Thyroid gland (tissue), 4 donors: ENCODE results near the gene RXFP1.

Experiments
- CTCF ChIP-seq, 6 experiments: fragments of 200-600 bp in 3 of 6; fragments of 450-650 bp in 3 of 6; sonication (generic) in 3 of 6; IDR thresholded peaks; one replicate each; pipeline ENCODE4 v1.5.1; 2016 to 2019; ENCODE audit warnings: antibody characterized with exemption in 6 of 6, mild to moderate bottlenecking in 2 of 6, inconsistent platforms in 1 of 6, moderate library complexity in 1 of 6
- POLR2A ChIP-seq, 2 donors: fragments of 450-650 bp; IDR thresholded peaks; one replicate each; pipeline ENCODE4 v1.6.1; 2017; ENCODE audit warnings: antibody characterized with exemption in 2 of 2, mild to moderate bottlenecking in 2 of 2, moderate library complexity in 1 of 2

GRCh38 chr4:158669310-158669709, 147.6 kb downstream of the RXFP1 start:
- TF ChIP-seq CTCF (IDR thresholded peaks at IDR 0.05): no peak
- TF ChIP-seq POLR2A (IDR thresholded peaks at IDR 0.05): no peak
